Chondrocyte (in vitro differentiated cells): ENCODE results near the gene SLF2. TPM values are rescaled to one million over a fixed set of nuclear protein-coding genes. Genes with fewer than 3 reads are reported as not detected.
"Not testable (repeated sequence)": the region's sequence is repeated elsewhere in the genome, so short reads cannot be mapped to it uniquely, and the experiment has no call there.

ENCODE experiments used
- DNase-seq: peaks from one replicate; pipeline ENCODE4 v3.0.0; 2021; ENCODE audit warnings: mixed read lengths, low spot score
- H3K27ac Mint-ChIP-seq: one replicate; pipeline ENCODE4 v1.8.0; 2021; ENCODE audit warnings: mild to moderate bottlenecking, moderate library complexity, mixed read lengths; ENCODE audit not compliant: unreplicated experiment
- H3K27me3 Mint-ChIP-seq: 2 replicates; pipeline ENCODE4 v1.8.0; 2021; ENCODE audit warnings: low read depth, mixed read lengths
- H3K36me3 Mint-ChIP-seq: 2 replicates; pipeline ENCODE4 v1.8.0; 2021; ENCODE audit warnings: low read depth, mixed read lengths
- H3K4me1 Mint-ChIP-seq: 2 replicates; pipeline ENCODE4 v1.8.0; 2021; ENCODE audit warnings: low read depth, mild to moderate bottlenecking, mixed read lengths
- H3K4me3 Mint-ChIP-seq: one replicate; pipeline ENCODE4 v1.8.0; 2021; ENCODE audit warnings: mild to moderate bottlenecking, moderate library complexity, mixed read lengths; ENCODE audit not compliant: unreplicated experiment
- H3K9me3 Mint-ChIP-seq: 2 replicates; pipeline ENCODE4 v1.8.0; 2021; ENCODE audit warnings: low read depth, mixed read lengths
- total RNA-seq: library from RNA; stranded (reverse); gene quantifications from 3 replicates; pipeline ENCODE4 v1.2.1, GENCODE V29; 2021
- TF ChIP-seq, protein P1 (sequence below): fragments of 200-600 bp; sonication (generic); IDR thresholded peaks from 2 replicates; pipeline ENCODE4 v1.5.0; 2021; ENCODE audit warnings: antibody characterized with exemption, mild to moderate bottlenecking, moderate library complexity

SLF2 gene
- total RNA-seq, 1 donor from 2014 or later = 20.6 TPM

DNA sequence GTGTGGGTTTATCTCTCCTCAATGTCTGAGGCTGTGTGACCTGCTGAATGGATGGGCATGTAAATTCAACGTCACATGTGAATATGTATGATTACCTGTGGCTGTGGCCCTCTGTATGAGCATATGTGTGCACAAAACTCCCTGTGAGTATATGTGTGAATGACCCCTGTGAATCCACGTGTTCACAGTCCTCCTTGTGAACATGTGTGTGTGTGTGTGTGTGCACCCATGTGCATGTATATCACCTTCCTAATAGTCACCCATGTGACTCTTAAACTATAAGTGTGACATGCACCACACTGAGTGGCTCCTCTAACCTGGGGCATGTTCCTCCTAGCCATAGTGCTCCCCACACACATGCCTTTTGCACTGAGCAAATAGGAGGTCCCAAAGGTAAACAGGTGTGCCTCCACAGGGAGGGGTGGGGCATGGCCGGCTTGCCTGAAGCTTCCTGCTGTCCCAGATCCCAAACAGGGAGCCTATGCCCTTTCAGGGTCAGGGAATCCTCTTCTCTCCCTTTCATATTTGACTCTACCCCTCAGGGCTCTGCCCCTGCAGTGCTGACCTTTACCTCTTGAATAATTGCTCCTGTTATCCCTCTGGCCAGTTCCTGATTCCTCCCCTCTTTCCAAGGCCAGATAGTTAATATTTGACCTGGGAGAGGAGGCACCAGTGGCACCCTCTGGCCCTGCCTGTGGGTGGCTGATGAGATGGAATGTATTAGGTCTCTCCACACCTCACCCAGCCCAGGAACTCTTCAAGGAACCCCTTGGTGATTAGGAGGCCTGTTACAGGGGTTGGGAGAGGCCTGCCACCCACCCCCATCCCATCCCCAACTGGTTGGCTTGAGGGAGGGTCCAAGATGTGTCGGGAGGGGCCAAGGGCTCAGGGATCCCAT is 58.4 kb downstream of the SLF2 start:
- H3K4me3 Mint-ChIP-seq = no peak overlapping the region
- DNase-seq = peak; percentile 52
- H3K4me1 Mint-ChIP-seq = peaks cover 12% of the 10 kb centered on the region
- H3K27ac Mint-ChIP-seq = no peak overlapping the region
- H3K36me3 Mint-ChIP-seq = no peaks in the 10 kb centered on the region
- TF ChIP-seq, protein P1, sequence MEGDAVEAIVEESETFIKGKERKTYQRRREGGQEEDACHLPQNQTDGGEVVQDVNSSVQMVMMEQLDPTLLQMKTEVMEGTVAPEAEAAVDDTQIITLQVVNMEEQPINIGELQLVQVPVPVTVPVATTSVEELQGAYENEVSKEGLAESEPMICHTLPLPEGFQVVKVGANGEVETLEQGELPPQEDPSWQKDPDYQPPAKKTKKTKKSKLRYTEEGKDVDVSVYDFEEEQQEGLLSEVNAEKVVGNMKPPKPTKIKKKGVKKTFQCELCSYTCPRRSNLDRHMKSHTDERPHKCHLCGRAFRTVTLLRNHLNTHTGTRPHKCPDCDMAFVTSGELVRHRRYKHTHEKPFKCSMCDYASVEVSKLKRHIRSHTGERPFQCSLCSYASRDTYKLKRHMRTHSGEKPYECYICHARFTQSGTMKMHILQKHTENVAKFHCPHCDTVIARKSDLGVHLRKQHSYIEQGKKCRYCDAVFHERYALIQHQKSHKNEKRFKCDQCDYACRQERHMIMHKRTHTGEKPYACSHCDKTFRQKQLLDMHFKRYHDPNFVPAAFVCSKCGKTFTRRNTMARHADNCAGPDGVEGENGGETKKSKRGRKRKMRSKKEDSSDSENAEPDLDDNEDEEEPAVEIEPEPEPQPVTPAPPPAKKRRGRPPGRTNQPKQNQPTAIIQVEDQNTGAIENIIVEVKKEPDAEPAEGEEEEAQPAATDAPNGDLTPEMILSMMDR = no peak
- H3K9me3 Mint-ChIP-seq = no peaks in the 10 kb centered on the region
- H3K27me3 Mint-ChIP-seq = no peaks in the 10 kb centered on the region

DNA sequence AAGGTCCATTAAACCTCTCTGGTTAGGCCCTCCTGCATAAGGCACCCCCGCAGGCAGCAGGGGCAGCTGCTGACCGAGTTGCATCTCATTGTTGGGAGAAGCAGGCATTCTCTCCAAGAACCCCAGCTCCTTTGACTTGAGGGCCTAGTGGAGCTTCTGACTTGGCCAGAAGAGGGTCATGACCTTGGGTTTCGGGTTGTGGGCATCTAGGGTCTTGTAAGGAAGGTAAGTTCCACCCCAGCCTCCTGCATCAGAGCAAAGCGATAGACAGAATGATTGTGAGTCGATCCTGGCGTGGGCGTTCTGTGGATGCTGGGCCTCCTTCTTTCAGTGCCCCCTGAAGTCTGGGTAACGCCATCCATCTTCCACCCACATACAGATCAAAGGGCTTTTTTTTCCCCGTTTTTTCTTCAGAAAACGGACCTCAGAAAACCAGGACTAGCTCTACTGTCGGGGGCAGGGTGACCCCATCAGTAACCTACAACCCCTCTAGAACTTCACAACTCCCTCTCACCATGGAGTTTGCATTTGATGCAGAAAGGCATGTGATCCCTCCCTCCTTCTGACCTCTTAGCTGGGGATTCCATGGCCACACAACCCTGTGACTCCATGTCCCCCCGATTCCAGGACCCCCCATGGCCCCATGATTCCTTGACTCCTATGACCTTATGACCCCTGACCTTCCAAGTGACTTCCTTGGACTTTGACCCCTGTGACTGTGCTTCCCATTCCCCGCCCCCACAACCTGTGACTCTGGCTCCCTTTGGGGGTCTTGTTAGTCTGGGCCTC is 59.5 kb downstream of the SLF2 start:
- TF ChIP-seq, protein P1 = no peak
- DNase-seq = no peak
- no peak overlapping the region for H3K4me3 Mint-ChIP-seq
- no peaks in the 10 kb centered on the region for H3K9me3 Mint-ChIP-seq
- H3K27ac Mint-ChIP-seq = no peak overlapping the region
- no peaks in the 10 kb centered on the region for H3K27me3 Mint-ChIP-seq
- H3K36me3 Mint-ChIP-seq = no peaks in the 10 kb centered on the region
- H3K4me1 Mint-ChIP-seq = peaks cover 12% of the 10 kb centered on the region

DNA sequence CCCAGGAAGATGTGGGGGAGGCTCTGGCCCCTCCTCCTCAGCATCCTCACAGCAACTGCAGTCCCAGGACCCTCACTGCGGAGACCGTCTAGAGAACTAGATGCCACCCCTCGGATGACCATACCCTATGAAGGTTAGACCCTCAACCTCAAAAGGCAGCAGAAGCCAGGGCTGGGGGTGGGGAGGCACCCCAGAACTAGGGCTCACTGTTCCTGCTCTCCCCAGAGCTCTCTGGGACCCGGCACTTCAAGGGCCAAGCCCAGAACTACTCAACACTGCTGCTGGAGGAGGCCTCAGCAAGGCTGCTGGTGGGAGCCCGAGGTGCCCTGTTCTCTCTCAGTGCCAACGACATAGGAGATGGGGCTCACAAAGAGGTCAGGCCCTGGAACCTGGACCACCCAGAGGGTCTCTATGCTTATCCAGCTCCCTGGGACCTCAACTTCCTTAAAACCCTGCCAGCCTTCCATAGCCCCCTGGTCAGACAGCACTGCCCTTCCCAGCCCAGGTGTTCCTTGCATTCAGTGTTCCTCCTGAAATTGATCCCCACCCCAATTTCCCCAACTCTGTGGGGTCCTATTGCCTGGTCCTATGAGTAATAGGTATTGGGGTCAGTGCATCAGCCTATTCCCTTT is 60.3 kb downstream of the SLF2 start:
- Mint-ChIP-seq H3K4me3 (no peak overlapping the region), H3K9me3 (no peaks in the 10 kb centered on the region), H3K36me3 (no peaks in the 10 kb centered on the region), H3K4me1 (peaks cover 12% of the 10 kb centered on the region), H3K27ac (no peak overlapping the region), H3K27me3 (no peaks in the 10 kb centered on the region)
- TF ChIP-seq, protein P1 = no peak
- DNase-seq = no peak

DNA sequence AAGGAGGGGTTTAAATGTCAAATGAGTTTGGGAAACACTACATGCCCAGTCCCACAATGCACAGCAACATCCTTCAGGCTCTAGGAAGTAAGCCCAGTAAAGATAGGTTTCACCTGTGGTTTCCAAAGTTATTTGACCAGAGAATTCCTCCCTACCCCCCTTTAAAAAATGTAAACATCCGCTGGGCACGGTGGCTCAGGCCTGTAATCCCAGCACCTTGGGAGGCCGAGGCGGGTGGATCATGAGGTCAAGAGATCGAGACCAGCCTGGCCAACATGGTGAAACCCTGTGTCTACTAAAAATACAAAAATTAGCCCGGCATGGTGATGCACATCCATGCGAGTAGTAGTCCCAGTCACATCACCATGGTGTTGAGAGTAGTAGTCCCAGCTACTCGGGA is 62.6 kb downstream of the SLF2 start:
- not testable (repeated sequence) for H3K27ac Mint-ChIP-seq, H3K27me3 Mint-ChIP-seq, H3K36me3 Mint-ChIP-seq, H3K4me1 Mint-ChIP-seq, H3K9me3 Mint-ChIP-seq, H3K4me3 Mint-ChIP-seq
- DNase-seq = peak; percentile 9

DNA sequence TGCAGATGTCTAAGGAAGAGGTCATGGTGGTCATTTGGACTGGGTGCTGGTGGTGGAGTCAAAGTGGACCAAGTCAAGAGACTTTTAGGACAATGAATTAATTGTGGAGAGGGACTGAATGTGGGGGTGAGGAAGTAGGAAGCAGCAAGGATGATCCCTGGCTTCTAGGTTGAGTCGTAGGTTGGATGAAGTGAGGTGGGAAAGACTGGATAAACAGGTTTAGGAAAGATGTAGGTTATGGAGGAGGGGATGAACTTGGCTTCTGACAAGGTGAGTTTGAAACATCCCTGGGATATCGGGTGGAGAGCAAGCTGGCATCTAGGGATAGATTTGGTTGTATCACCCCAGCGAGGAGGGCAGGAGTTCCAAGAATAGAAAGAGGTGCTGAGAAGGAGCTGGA is 64.1 kb downstream of the SLF2 start:
- Mint-ChIP-seq H3K4me1 (no peaks in the 10 kb centered on the region), H3K36me3 (peaks cover 4% of the 10 kb centered on the region), H3K4me3 (no peak overlapping the region), H3K27me3 (no peaks in the 10 kb centered on the region), H3K27ac (no peak overlapping the region), H3K9me3 (no peaks in the 10 kb centered on the region)
- DNase-seq = no peak
- TF ChIP-seq, protein P1 = no peak
